NK-92 (cell line): ENCODE data around the gene IDH3B.

ENCODE experiments used
- DNase-seq: peaks from one replicate; lab custom pipeline; 2025; ENCODE audit not compliant: unreplicated experiment; lab: John Stamatoyannopoulos, UW

Gene IDH3B

DNA sequence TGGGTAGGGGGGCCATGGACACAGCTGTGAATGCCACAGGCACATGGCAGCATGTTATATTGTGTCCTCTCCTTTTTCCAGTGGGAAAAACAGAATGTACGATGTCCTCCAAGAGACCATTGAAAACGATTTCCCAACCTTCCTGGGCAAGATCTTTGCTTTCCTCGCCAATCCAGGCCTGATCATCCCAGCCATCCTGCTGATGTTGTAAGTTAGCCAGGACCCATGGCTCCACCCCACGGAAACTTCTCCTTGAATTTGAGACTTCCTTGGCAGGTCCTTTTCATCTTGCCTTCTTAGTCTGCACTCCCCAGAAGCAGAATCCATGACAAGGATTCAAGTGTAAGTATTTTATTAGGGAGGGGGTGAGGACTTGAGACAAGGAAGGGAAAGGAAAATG lies 39.8 kb downstream of the IDH3B start:
- DNase-seq: no peak

DNA sequence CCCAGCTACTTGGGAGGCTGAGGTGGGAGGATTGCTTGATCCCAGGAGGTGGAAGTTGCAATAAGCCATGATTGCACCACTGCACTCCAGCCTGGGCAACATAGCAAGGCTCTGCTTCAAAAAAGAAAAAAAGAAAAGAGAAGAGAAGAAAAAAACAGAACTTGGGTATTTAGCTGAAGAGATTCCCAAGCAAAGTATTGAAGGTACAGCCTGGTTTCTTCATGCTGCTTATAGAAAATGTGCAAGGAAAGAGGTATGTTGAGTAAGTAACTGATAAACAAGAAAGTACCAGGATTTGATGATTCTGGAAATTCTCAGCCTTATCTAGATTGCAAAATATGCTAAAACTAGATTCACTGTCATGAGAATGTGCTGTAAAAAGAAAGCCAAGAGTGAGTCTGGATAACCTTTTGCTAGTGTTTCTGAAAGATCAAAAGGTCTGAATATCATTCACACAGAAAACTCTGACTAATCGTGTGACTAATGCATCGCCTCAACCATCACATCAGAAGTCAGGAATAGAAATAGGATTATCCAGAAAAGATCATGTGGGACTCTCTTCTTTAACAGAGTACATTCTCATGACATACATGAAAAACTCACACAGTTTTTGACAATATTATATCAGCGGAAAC lies 43.9 kb downstream of the IDH3B start:
- DNase-seq: no peak

DNA sequence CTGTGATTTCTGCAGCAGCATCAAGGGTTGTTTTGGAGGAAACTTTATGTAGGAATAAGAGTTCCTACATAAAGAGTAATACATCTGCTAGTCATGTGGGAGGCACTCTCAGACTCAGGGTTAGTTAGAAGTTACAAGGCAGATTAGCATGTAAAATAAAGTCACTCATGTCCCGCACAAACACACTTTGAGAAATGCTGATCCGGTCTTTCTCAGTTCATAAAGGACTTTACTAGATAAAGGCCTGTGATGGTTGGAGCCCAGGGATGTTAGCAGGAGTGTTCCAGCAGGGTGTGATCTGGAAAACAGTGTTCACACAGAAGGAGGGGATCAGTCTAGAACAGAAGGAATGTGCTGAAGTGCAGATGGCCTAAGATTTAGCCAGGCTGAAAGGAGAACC lies 44.7 kb downstream of the IDH3B start:
- no peak for DNase-seq

- no peak for DNase-seq
Observed at GRCh38 chr20:2618815-2619214, 45.2 kb downstream of the IDH3B start.

GRCh38 chr20:2617099-2617714 lies 46.8 kb downstream of the IDH3B start:
- DNase-seq: no peak

DNA sequence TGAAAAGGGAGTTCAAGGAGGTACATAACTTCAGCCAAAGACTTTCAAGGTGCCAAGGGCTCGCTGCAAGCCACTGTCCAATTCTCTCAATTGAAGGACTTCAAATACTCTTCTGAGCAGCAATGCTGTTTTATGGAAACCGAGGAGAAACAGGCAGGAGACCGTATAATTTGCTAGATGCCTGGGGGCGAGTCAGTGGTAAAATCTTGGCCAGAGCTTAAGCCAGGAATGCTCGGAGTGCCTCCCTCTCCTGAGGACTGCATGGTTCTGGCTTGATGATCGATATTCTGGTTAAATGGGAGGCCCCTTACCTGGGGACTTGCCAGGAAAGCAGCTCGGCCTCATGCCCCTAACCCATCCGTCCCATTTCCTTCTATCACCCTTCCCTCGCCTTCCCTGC lies 47.4 kb downstream of the IDH3B start:
- DNase-seq: no peak

GRCh38 chr20:2612073-2612472 lies 51.9 kb downstream of the IDH3B start:
- DNase-seq: no peak

DNA sequence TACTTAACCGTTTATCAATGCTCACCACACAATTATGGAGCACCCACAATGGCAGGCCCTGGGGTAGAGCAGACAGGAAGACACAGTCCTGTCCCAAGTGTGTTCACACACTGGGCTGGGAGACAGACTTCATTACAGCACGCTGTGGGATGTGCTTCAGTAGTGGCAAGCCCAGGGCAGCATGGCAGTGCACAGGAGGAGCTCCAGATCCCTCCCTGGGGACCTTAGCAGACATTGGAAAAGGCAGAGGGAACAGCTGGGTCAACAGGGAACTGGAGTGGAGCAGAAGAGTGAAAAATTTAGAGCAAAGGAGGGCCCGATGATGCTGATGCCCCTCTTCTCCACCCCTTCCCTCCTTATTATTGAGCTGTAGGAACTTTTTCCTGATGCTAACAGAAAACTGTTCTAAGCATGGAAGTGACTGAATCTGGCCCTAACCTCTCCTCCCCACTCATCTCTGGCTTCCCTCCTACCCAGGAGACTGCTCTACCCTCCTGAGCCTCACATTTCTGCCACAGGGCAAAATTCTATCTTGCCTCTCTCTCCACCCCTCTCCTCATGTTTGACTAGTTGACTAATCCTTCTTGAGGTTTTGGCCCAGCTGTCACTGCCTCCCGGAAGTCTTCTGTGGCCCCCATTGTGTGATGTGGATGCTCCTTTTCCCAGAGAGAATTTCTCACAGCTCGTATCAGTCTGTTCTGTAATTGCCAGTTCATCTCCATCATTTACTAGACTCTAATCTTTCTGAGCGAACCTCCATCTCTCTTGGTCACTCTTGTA lies 52.9 kb downstream of the IDH3B start:
- no peak for DNase-seq

DNA sequence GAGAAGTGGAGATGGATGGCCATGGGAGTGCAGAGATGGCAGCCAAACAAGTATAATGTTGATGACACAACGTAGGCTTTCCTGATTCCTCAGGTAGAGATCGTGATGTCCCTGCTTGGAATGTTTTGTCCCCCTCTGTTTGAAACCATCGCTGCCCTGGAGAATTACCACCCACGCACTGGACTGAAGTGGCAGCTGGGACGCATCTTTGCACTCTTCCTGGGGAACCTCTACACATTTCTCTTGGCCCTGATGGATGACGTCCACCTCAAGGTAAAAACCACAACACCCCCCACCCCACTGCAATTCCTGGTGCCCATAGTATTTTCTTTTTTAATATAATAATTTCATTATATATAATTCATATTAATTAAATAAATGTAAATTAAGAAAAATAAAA lies 53.7 kb downstream of the IDH3B start:
- DNase-seq: no peak
